GM10248 (cell line): ENCODE measurements around the gene USHBP1.
"Not testable (repeated sequence)": the region's sequence is repeated elsewhere in the genome, so short reads cannot be mapped to it uniquely, and the experiment has no call there.

ENCODE experiments used
- CTCF ChIA-PET: fragments of 300-600 bp; sonication (Branson Sonifier 250); formaldehyde crosslinking; extraction: SDS; loops from one replicate; lab custom pipeline; 2021; ENCODE audit warnings: antibody characterized with exemption; lab: Yijun Ruan, JAX
- POLR2A ChIA-PET: fragments of 350-650 bp; sonication (Branson Sonifier 250); formaldehyde crosslinking; extraction: SDS; loops from one replicate; lab custom pipeline; 2020; ENCODE audit warnings: antibody characterized with exemption; lab: Yijun Ruan, JAX
- DNase-seq: peaks from one replicate; pipeline ENCODE4 v3.0.0; 2012; ENCODE audit errors: extremely low spot score
- CTCF ChIP-seq: IDR thresholded peaks from 2 replicates; pipeline ENCODE4 v1.5.1; 2012; ENCODE audit warnings: mild to moderate bottlenecking, low read depth; ENCODE audit errors: extremely low read depth, missing control alignments, control extremely low read depth

USHBP1 gene

GRCh38 chr19:17281391-17282304 lies 17.1 kb upstream of the USHBP1 start, which contains the start of gene ANKLE1:
Gene ANKLE1 (plus strand): TSS chr19:17281901. CDS start chr19:17281921, 20 bp downstream.
- ChIA-PET POLR2A (interaction anchor here (0.6 to 1.1 kb wide), 4 partner anchors 11 to 27 kb away, joined by 3 to 5 read pairs (median 4); partner anchors contain the start of gene DDA1), CTCF (interaction anchor here (0.7 to 5.7 kb wide), 24 partner anchors 9 to 567 kb away, joined by 3 to 54 read pairs (median 4); partner anchors contain the start of genes ABHD8, BABAM1, MRPL34 and USHBP1)
- peak; percentile 81 for DNase-seq
- no peak for TF ChIP-seq CTCF

GRCh38 chr19:17279436-17279835 lies 14.9 kb upstream of the USHBP1 start:
- TF ChIP-seq CTCF: no peak
- CTCF ChIA-PET: interaction anchor here (1.2 to 2.4 kb wide), 5 partner anchors 7 to 26 kb away, joined by 3 to 7 read pairs (median 5); partner anchors contain the start of gene MRPL34
- POLR2A ChIA-PET: no interaction called here
- DNase-seq: no peak

- CTCF ChIA-PET: interaction anchor here (1.0 kb wide), 1 partner anchor 57 kb away, joined by 3 read pairs; no protein-coding TSS in a partner anchor
- POLR2A ChIA-PET: interaction anchor here (0.8 kb wide), 1 partner anchor 9 kb away, joined by 3 read pairs; no protein-coding TSS in a partner anchor
- TF ChIP-seq CTCF: no peak
- DNase-seq: no peak
Measured at GRCh38 chr19:17275441-17276175, 11.1 kb upstream of the USHBP1 start.

GRCh38 chr19:17274892-17275291 lies 10.3 kb upstream of the USHBP1 start:
- POLR2A ChIA-PET, DNase-seq: not testable (repeated sequence)
- CTCF ChIA-PET: interaction anchor here (1.0 kb wide), 1 partner anchor 58 kb away, joined by 3 read pairs; no protein-coding TSS in a partner anchor

GRCh38 chr19:17268754-17269153 lies 4.2 kb upstream of the USHBP1 start:
- DNase-seq: no peak
- TF ChIP-seq CTCF: no peak
- ChIA-PET CTCF (interaction anchor here (5.5 kb wide), 1 partner anchor 14 kb away, joined by 46 read pairs; the partner anchor contains the start of gene ANKLE1), POLR2A (no interaction called here)

GRCh38 chr19:17266975-17267788 lies 2.6 kb upstream of the USHBP1 start, which contains the start of gene BABAM1:
Gene BABAM1 (plus strand): TSS chr19:17267443. CDS start chr19:17268807, 1,364 bp downstream.
- ChIA-PET CTCF (interaction anchor here (0.9 to 5.5 kb wide), 7 partner anchors 9 to 119 kb away, joined by 3 to 46 read pairs (median 3); partner anchors contain the start of genes ANKLE1 and DDA1), POLR2A (interaction anchor here (0.6 to 1.4 kb wide), 7 partner anchors 9 to 683 kb away, joined by 3 to 11 read pairs (median 4); partner anchors contain the start of genes DDA1 and USE1)
- no peak for TF ChIP-seq CTCF
- DNase-seq: peak; percentile 98
